ENCODE data around the gene HSPA8.

Gene HSPA8

DNA sequence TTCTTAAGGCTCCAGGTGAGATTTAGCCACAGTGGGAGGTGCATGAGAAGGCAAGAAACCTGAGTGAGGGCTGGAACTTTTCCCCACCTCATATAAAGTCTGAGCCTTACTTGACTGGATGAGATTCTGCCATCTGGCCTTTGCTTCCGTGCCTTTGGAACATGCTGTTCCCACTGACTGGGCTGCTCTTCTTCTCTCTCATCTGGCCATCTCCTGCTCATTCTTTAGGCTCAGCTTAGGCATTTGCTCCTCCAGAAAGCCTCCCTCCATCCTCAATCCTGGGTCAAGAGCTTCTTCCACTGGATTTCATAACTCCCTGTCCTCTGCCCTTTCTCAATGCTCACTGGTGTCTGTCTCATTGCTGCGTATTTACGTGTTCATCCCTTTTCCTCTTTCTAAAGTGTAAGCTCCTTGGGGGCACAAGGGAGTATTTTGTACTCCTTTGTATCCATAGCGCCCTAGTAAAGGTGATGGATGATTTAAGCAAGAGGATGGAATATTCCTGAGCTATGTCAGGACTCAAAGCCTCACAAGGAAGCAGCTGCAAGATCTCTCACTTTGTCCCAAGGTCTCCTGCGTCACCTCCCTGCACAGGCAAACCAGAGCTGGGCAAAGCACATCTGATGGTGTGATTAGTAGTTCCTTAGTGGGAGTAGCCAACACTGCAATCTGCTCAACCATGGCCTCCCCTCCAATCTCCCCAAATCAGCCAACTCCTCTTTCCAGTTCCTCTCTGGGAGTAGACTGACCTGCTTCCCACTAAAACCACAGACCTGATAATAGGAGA, 15.3 kb downstream of the HSPA8 start:
- DNase-seq = no peak

GRCh38 chr11:123045101-123045500, 16.8 kb downstream of the HSPA8 start:
- DNase-seq = no peak

DNA sequence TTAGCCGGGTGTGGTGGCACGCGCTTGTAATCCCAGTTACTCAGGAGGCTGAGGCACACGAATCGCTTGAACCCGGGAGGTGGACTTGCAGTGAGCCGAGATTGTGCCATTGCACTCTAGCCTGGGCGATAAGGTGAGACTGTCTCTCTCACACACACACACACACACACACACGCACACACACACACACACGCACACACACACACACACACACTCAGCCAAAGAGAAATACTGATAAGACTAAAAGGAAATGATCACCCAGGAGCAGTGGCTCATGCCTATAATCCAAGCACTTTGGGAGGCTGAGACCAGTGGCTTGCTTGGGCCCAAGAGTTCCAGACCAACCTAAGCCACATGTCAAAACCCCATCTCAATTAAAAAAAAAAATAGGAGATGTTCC, 20.8 kb downstream of the HSPA8 start:
- no peak for DNase-seq

DNA sequence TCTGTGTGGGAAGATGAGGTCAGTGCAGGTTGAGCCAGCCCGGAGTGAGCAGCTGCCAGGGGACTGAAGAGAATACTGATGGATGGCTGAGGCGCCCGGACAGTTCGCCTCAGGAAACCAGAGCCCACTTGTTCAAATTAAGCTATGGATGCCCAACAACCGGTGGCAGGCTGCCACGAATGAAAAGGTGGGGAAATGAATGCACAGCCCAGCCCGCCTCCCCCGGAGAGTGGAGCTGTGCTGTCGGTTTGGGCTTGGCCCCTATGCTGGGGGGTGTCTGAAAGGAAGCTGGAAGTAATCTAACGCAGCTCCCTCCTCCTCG, 21.9 kb downstream of the HSPA8 start:
- no peak for DNase-seq

DNA sequence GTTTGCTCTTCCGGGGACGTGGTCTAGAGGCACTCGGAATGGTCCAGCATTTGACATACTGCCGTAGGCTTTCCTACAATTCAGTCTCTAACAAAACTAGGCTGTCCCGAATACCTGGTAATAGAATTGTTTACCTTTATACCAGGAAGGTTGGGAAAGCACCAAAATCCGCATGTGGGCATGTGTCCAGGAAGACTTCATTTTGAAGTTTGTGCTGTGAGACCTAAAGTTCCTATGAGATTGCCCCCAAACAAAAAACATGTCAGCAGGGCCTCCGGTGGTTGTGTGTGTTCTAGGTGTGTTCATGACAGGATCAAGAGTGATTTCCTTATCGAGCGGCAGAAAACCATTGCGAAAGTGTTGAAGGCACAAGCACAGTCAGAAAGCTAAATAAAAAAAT, 26.1 kb downstream of the HSPA8 start:
- no peak for DNase-seq

GRCh38 chr11:123034597-123034996, 27.3 kb downstream of the HSPA8 start:
- no peak for DNase-seq

- DNase-seq = no peak
Measured at GRCh38 chr11:123033895-123034294, 28.0 kb downstream of the HSPA8 start.

DNA sequence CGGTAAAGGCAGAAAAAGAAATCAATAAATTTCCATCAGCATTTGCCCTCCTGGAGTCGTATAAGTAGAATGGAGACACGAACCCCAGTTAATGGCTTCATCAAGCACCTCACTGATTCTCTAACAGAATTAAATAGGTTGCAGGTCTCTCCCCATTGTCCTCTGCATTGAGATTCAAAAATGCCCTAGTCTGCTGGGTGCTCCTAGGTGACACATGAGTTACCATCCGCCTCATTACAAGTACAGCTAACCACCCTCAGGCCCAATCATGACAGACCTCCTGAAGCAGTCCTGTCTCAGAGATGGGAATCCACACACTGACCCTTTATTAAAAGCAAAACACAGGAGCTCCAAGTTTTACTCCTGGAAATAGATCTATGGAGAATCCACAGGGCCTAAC, 31.4 kb downstream of the HSPA8 start:
- no peak for DNase-seq

DNA sequence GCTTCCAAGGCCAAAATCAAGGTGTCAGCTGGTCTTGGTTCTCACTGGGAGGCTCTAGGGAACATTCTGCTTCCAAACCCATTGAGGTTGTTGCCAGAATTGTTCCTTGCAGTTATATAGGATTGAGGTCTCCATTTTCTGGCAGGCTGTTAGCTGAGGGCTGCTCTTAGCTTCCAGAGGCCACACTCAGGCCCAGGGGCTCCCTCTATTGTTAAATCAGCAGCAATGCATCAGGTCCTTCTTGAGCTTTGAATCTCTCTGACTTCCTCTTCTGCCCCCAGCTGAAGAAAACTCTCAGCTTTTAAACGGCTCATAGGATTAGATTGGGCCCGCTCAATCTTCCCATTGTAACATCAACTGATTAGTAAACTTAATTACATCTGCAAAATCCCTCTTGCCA, 41.0 kb downstream of the HSPA8 start:
- DNase-seq = peak; percentile 45

DNA sequence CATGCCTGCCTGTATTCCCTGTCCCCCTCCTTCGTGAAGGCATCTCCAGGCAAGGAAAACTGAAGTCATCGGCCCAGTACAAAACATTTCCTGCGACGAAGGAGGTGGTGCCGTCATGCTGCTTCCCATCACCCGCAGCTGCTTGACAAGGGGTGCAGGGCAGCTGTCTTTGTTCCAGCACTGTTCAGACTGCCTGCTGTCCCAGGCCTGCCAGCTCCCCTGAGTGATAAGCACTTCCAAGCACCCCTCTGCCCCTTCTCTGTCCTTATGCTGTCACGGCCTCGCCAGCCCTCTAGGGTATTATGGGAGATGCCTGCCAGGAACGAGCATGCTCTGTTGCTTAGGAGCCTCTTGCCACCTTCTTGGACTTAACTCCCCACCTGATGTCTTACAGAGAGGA, 43.2 kb downstream of the HSPA8 start:
- no peak for DNase-seq

DNA sequence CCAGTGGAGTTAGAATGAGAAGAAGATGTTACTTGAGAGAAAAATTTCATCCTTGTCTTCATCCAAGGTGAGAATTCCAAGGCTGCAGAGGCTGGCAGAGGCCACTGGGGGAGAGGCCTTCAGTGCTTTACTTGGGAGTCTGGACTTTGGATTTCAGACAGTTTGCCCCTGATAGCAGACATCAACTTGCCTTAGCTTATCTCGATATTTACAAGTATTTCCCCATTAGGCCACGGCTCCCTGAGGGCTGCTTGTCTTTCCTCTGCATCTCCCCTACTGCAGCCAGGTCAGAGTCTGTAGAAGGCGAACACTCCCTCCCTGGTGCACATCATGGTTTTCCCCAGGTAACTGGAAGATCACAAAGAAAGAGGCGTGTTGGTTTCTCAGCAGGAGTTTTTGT, 50.4 kb downstream of the HSPA8 start:
- no peak for DNase-seq

Measured in CD4-positive, alpha-beta T cell treated with Interleukin-21 for 1 hour (primary cell).